ENCODE results near the gene RCOR1. TPM values are rescaled to one million over a fixed set of nuclear protein-coding genes. Genes with fewer than 3 reads are reported as not detected.

RCOR1 gene
- total RNA-seq, 1 donor from 2014 or later, result 4.7 TPM

GRCh38 chr14:102662636-102663430 is 70.4 kb downstream of the RCOR1 start:
- Histone ChIP-seq H3K27ac (no peak overlapping the region), H3K27me3 (no peaks in the 10 kb centered on the region), H3K4me3 (no peak overlapping the region), H3K36me3 (no peaks in the 10 kb centered on the region), H3K9me3 (no peaks in the 10 kb centered on the region), H3K4me1 (no peaks in the 10 kb centered on the region)
- TF ChIP-seq CTCF (IDR thresholded peaks at IDR 0.05), result no peak
- intact Hi-C loops (cut with DNase I), result no loop called here
- DNase-seq (ENCODE audit: low spot score in 2 of 2), result no peak

DNA sequence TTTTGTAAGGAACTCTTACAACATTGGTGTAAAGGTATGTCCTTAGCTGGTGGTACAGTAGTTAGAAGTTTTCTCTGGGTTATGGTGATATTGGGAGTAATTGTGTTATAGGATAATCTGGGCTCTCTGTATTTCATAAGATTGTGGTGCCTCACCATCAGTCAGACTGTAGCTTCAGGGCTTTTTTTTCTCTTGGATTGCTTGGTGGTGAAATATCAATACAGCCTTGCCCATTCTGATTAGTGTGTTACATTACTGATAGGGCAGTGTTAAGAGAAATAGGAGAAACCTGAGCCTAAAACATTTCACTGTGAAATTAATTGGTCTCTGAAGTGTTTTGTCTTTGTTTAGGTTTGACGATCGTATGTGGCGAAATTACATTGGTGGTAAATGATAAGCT is 71.0 kb downstream of the RCOR1 start:
- TF ChIP-seq CTCF (IDR thresholded peaks at IDR 0.05), result no peak
- Histone ChIP-seq H3K4me1 (no peaks in the 10 kb centered on the region), H3K27me3 (no peaks in the 10 kb centered on the region), H3K9me3 (no peaks in the 10 kb centered on the region), H3K4me3 (no peak overlapping the region), H3K36me3 (no peaks in the 10 kb centered on the region), H3K27ac (no peak overlapping the region)
- DNase-seq (ENCODE audit: low spot score in 2 of 2), result no peak
- intact Hi-C loops (cut with DNase I), result no loop called here

DNA sequence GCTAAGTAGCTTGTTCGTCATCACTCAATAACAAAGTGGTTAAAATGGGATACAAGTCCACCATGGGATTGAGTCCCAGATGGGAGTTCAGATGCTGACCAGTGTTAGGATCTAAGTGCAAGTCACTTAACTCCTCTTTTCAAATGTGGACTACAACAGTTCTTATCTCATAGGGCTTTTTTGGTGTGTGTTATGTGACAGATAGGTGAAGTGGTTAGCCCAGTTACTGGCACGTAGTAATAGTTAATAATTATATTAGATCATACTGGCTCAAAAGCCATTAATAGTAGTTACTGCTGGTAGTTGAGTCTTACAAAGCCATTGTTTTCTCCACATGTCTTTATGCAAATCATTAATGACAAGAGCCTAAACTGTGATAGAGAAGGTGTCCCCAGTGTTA is 73.2 kb downstream of the RCOR1 start:
- no peak overlapping the region for H3K4me3 ChIP-seq
- no peaks in the 10 kb centered on the region for H3K9me3 ChIP-seq
- intact Hi-C loops (cut with DNase I), result no loop called here
- no peak for DNase-seq (ENCODE audit: low spot score in 2 of 2)
- H3K4me1 ChIP-seq, result no peaks in the 10 kb centered on the region
- H3K27ac ChIP-seq, result no peak overlapping the region
- H3K27me3 ChIP-seq, result no peaks in the 10 kb centered on the region
- no peaks in the 10 kb centered on the region for H3K36me3 ChIP-seq
- TF ChIP-seq CTCF (IDR thresholded peaks at IDR 0.05), result no peak

- no peak overlapping the region for H3K4me3 ChIP-seq
- no peaks in the 10 kb centered on the region for H3K9me3 ChIP-seq
- DNase-seq (ENCODE audit: low spot score in 2 of 2), result no peak
- H3K27me3 ChIP-seq, result no peaks in the 10 kb centered on the region
- H3K4me1 ChIP-seq, result no peaks in the 10 kb centered on the region
- intact Hi-C loops (cut with DNase I), result no loop called here
- TF ChIP-seq CTCF (IDR thresholded peaks at IDR 0.05), result no peak
- no peak overlapping the region for H3K27ac ChIP-seq
- no peaks in the 10 kb centered on the region for H3K36me3 ChIP-seq
Measured at GRCh38 chr14:102666635-102667034, 74.2 kb downstream of the RCOR1 start.

- no peaks in the 10 kb centered on the region for H3K9me3 ChIP-seq
- H3K4me1 ChIP-seq, result no peaks in the 10 kb centered on the region
- no peaks in the 10 kb centered on the region for H3K27me3 ChIP-seq
- no peaks in the 10 kb centered on the region for H3K36me3 ChIP-seq
- TF ChIP-seq CTCF (IDR thresholded peaks at IDR 0.05), result no peak
- H3K27ac ChIP-seq, result no peak overlapping the region
- no peak for DNase-seq (ENCODE audit: low spot score in 2 of 2)
- intact Hi-C loops (cut with DNase I), result no loop called here
- H3K4me3 ChIP-seq, result no peak overlapping the region
Measured at GRCh38 chr14:102667703-102668102, 75.3 kb downstream of the RCOR1 start.

All from ascending aorta (tissue), 2 donors.